T-helper 17 cell (primary cell): ENCODE results near the gene KCNK17. TPM values are rescaled to one million over a fixed set of nuclear protein-coding genes. Genes with fewer than 3 reads are reported as not detected.

Experiments used
- ATAC-seq: fragments of 150-1000 bp; cut with Tn5 transposase; 2 replicates; pipeline ENCODE4 v1.10.0; 2021; ENCODE audit warnings: mild to moderate bottlenecking, moderate library complexity
- DNase-seq, 3 donors: peaks; one replicate each; pipeline versions ENCODE4 v3.0.0 to v3.0.0-alpha.2; 2020 to 2021
- H3K9me3 ChIP-seq: one replicate; pipeline ENCODE4 v1.7.0; 2013; ENCODE audit warnings: low read length, mild to moderate bottlenecking; ENCODE audit not compliant: control insufficient read depth, poor library complexity, severe bottlenecking
- H3K27ac Mint-ChIP-seq: one replicate; pipeline ENCODE4 v1.8.0; 2022; ENCODE audit warnings: mild to moderate bottlenecking, moderate library complexity, mixed read lengths
- H3K27me3 Mint-ChIP-seq: one replicate; pipeline ENCODE4 v1.8.0; 2022; ENCODE audit warnings: mixed read lengths
- H3K36me3 Mint-ChIP-seq: one replicate; pipeline ENCODE4 v1.8.0; 2022; ENCODE audit warnings: low read depth, mixed read lengths
- H3K4me1 Mint-ChIP-seq: one replicate; pipeline ENCODE4 v1.8.0; 2022; ENCODE audit warnings: mild to moderate bottlenecking, mixed read lengths
- H3K4me3 Mint-ChIP-seq: one replicate; pipeline ENCODE4 v1.8.0; 2022; ENCODE audit warnings: mild to moderate bottlenecking, moderate library complexity, mixed read lengths
- total RNA-seq, 4 donors: library from RNA in 2 of 4; stranded (reverse) in 2 of 4; gene quantifications; one replicate each; pipeline ENCODE4 v1.2.3 and lab custom pipeline; 2022 to 2026

Gene KCNK17
- total RNA-seq, 2 donors from 2014 or later = 0.26 TPM; not detected in 1

GRCh38 chr6:39343396-39343870 lies 29.2 kb upstream of the KCNK17 start:
- H3K36me3 Mint-ChIP-seq = no peaks in the 10 kb centered on the region
- no peak overlapping the region for H3K4me3 Mint-ChIP-seq
- peaks cover 8% of the 10 kb centered on the region for H3K4me1 Mint-ChIP-seq
- DNase-seq = no peak
- H3K27me3 Mint-ChIP-seq = peaks cover 10% of the 10 kb centered on the region
- H3K9me3 ChIP-seq = no peaks in the 10 kb centered on the region
- no peak overlapping the region for H3K27ac Mint-ChIP-seq
- no peak for ATAC-seq

GRCh38 chr6:39342692-39343395 lies 28.6 kb upstream of the KCNK17 start:
- Mint-ChIP-seq H3K36me3 (no peaks in the 10 kb centered on the region), H3K27me3 (peaks cover 10% of the 10 kb centered on the region), H3K27ac (no peak overlapping the region), H3K4me3 (no peak overlapping the region), H3K4me1 (peaks cover 6% of the 10 kb centered on the region)
- H3K9me3 ChIP-seq = no peaks in the 10 kb centered on the region
- DNase-seq = no peak
- ATAC-seq = no peak

GRCh38 chr6:39341937-39342336 lies 27.7 kb upstream of the KCNK17 start:
- ATAC-seq (no peak), DNase-seq (no peak)
- Mint-ChIP-seq H3K4me3 (no peak overlapping the region), H3K27me3 (peaks cover 10% of the 10 kb centered on the region), H3K36me3 (no peaks in the 10 kb centered on the region), H3K27ac (no peak overlapping the region), H3K4me1 (peaks cover 9% of the 10 kb centered on the region)
- no peaks in the 10 kb centered on the region for H3K9me3 ChIP-seq

GRCh38 chr6:39341352-39341751 lies 27.1 kb upstream of the KCNK17 start:
- Mint-ChIP-seq H3K36me3 (no peaks in the 10 kb centered on the region), H3K27me3 (peaks cover 12% of the 10 kb centered on the region), H3K4me3 (no peak overlapping the region), H3K4me1 (peaks cover 15% of the 10 kb centered on the region), H3K27ac (no peak overlapping the region)
- DNase-seq (no peak), ATAC-seq (no peak)
- H3K9me3 ChIP-seq = no peaks in the 10 kb centered on the region

GRCh38 chr6:39339868-39340550 lies 25.8 kb upstream of the KCNK17 start:
- no peaks in the 10 kb centered on the region for H3K9me3 ChIP-seq
- no peak overlapping the region for H3K27ac Mint-ChIP-seq
- DNase-seq = no peak
- H3K4me1 Mint-ChIP-seq = peaks cover 22% of the 10 kb centered on the region
- H3K27me3 Mint-ChIP-seq = peaks cover 16% of the 10 kb centered on the region
- no peaks in the 10 kb centered on the region for H3K36me3 Mint-ChIP-seq
- H3K4me3 Mint-ChIP-seq = no peak overlapping the region
- no peak for ATAC-seq

GRCh38 chr6:39339096-39339867 lies 25.1 kb upstream of the KCNK17 start:
- no peaks in the 10 kb centered on the region for H3K9me3 ChIP-seq
- Mint-ChIP-seq H3K27me3 (peaks cover 20% of the 10 kb centered on the region), H3K27ac (no peak overlapping the region), H3K4me3 (no peak overlapping the region), H3K36me3 (no peaks in the 10 kb centered on the region), H3K4me1 (peaks cover 24% of the 10 kb centered on the region)
- DNase-seq = no peak
- ATAC-seq = no peak

- no peak overlapping the region for H3K4me3 Mint-ChIP-seq
- H3K4me1 Mint-ChIP-seq = peaks cover 20% of the 10 kb centered on the region
Observed at GRCh38 chr6:39338397-39338796, 24.2 kb upstream of the KCNK17 start.

GRCh38 chr6:39335780-39336545 lies 21.7 kb upstream of the KCNK17 start:
- no peak for ATAC-seq
- H3K4me1 Mint-ChIP-seq = peaks cover 20% of the 10 kb centered on the region

More at GRCh38 chr6:39338397-39338796, 24.2 kb upstream of the KCNK17 start:
- ATAC-seq (no peak), DNase-seq (no peak)
- H3K36me3 Mint-ChIP-seq = no peaks in the 10 kb centered on the region
- no peak overlapping the region for H3K27ac Mint-ChIP-seq
- H3K27me3 Mint-ChIP-seq = peaks cover 15% of the 10 kb centered on the region
- H3K9me3 ChIP-seq = no peaks in the 10 kb centered on the region

GRCh38 chr6:39333644-39334438 lies 19.6 kb upstream of the KCNK17 start:
- no peaks in the 10 kb centered on the region for H3K9me3 ChIP-seq
- H3K27ac Mint-ChIP-seq = no peak overlapping the region
- no peak overlapping the region for H3K4me3 Mint-ChIP-seq
- peaks cover 59% of the 10 kb centered on the region for H3K27me3 Mint-ChIP-seq
- no peak for DNase-seq
- ATAC-seq = no peak
- H3K36me3 Mint-ChIP-seq = no peaks in the 10 kb centered on the region
- peaks cover 22% of the 10 kb centered on the region for H3K4me1 Mint-ChIP-seq

More at GRCh38 chr6:39335780-39336545, 21.7 kb upstream of the KCNK17 start:
- H3K27me3 Mint-ChIP-seq = peaks cover 40% of the 10 kb centered on the region
- no peak for DNase-seq
- no peaks in the 10 kb centered on the region for H3K9me3 ChIP-seq
- no peaks in the 10 kb centered on the region for H3K36me3 Mint-ChIP-seq
- no peak overlapping the region for H3K27ac Mint-ChIP-seq
- H3K4me3 Mint-ChIP-seq = peak overlapping the region; percentile 25

- H3K27me3 Mint-ChIP-seq = peaks cover 83% of the 10 kb centered on the region
- no peak for DNase-seq
- H3K36me3 Mint-ChIP-seq = peaks cover 2% of the 10 kb centered on the region
- H3K27ac Mint-ChIP-seq = no peak overlapping the region
- no peaks in the 10 kb centered on the region for H3K9me3 ChIP-seq
- H3K4me3 Mint-ChIP-seq = no peak overlapping the region
- peaks cover 7% of the 10 kb centered on the region for H3K4me1 Mint-ChIP-seq
- ATAC-seq = no peak
Observed at GRCh38 chr6:39330476-39330875, 16.3 kb upstream of the KCNK17 start.

GRCh38 chr6:39330057-39330456 lies 15.8 kb upstream of the KCNK17 start:
- ATAC-seq (no peak), DNase-seq (no peak)
- peaks cover 86% of the 10 kb centered on the region for H3K27me3 Mint-ChIP-seq
- H3K9me3 ChIP-seq = no peaks in the 10 kb centered on the region
- no peak overlapping the region for H3K27ac Mint-ChIP-seq
- peaks cover 7% of the 10 kb centered on the region for H3K4me1 Mint-ChIP-seq
- H3K4me3 Mint-ChIP-seq = no peak overlapping the region
- peaks cover 6% of the 10 kb centered on the region for H3K36me3 Mint-ChIP-seq

- H3K27me3 Mint-ChIP-seq = peaks cover 90% of the 10 kb centered on the region
- no peak overlapping the region for H3K4me3 Mint-ChIP-seq
- H3K36me3 Mint-ChIP-seq = peaks cover 6% of the 10 kb centered on the region
- H3K4me1 Mint-ChIP-seq = peaks cover 5% of the 10 kb centered on the region
- no peak for DNase-seq
- ATAC-seq = no peak
- H3K9me3 ChIP-seq = no peaks in the 10 kb centered on the region
- H3K27ac Mint-ChIP-seq = no peak overlapping the region
Observed at GRCh38 chr6:39328066-39328465, 13.8 kb upstream of the KCNK17 start.
